Measurements from ENCODE around the gene DDI2. TPM values are rescaled to one million over a fixed set of nuclear protein-coding genes. Genes with fewer than 3 reads are reported as not detected.
"Not testable (repeated sequence)": the region's sequence is repeated elsewhere in the genome, so short reads cannot be mapped to it uniquely, and the experiment has no call there.

DDI2 gene
- total RNA-seq, 1 experiment from 2014 or later: 18.7 TPM

- DNase-seq (ENCODE audit: low spot score): no peak
Observed at GRCh38 chr1:15636436-15636835, 19.2 kb downstream of the DDI2 start.

GRCh38 chr1:15637826-15638225 lies 20.6 kb downstream of the DDI2 start:
- no peak for DNase-seq (ENCODE audit: low spot score)

- DNase-seq (ENCODE audit: low spot score): no peak
Observed at GRCh38 chr1:15639262-15639661, 22.0 kb downstream of the DDI2 start.

- no peak for DNase-seq (ENCODE audit: low spot score)
Observed at GRCh38 chr1:15639931-15640330, 22.7 kb downstream of the DDI2 start.

- DNase-seq (ENCODE audit: low spot score): no peak
Observed at GRCh38 chr1:15640667-15641066, 23.4 kb downstream of the DDI2 start.

GRCh38 chr1:15649937-15650336 lies 32.7 kb downstream of the DDI2 start:
- no peak for DNase-seq (ENCODE audit: low spot score)

GRCh38 chr1:15650433-15650832 lies 33.2 kb downstream of the DDI2 start:
- DNase-seq (ENCODE audit: low spot score): no peak

- not testable (repeated sequence) for DNase-seq (ENCODE audit: low spot score)
Observed at GRCh38 chr1:15652130-15652529, 34.9 kb downstream of the DDI2 start.

GRCh38 chr1:15654091-15654690 lies 36.9 kb downstream of the DDI2 start:
- no peak for DNase-seq (ENCODE audit: low spot score)

GRCh38 chr1:15656464-15656863 lies 39.2 kb downstream of the DDI2 start:
- no peak for DNase-seq (ENCODE audit: low spot score)

- no peak for DNase-seq (ENCODE audit: low spot score)
Observed at GRCh38 chr1:15657021-15657420, 39.8 kb downstream of the DDI2 start.

GRCh38 chr1:15660151-15660550 lies 42.9 kb downstream of the DDI2 start:
- no peak for DNase-seq (ENCODE audit: low spot score)

GRCh38 chr1:15662477-15662876 lies 45.2 kb downstream of the DDI2 start:
- no peak for DNase-seq (ENCODE audit: low spot score)

GRCh38 chr1:15663925-15664324 lies 46.7 kb downstream of the DDI2 start:
- DNase-seq (ENCODE audit: low spot score): no peak

GRCh38 chr1:15667362-15667761 lies 50.1 kb downstream of the DDI2 start:
- no peak for DNase-seq (ENCODE audit: low spot score)

- DNase-seq (ENCODE audit: low spot score): peak; percentile 52
Observed at GRCh38 chr1:15668089-15668754, 51.0 kb downstream of the DDI2 start.

GRCh38 chr1:15669074-15669473 lies 51.8 kb downstream of the DDI2 start:
- DNase-seq (ENCODE audit: low spot score): no peak

- DNase-seq (ENCODE audit: low spot score): no peak
Observed at GRCh38 chr1:15669864-15670263, 52.6 kb downstream of the DDI2 start.

- DNase-seq (ENCODE audit: low spot score): no peak
Observed at GRCh38 chr1:15671430-15671829, 54.2 kb downstream of the DDI2 start.

GRCh38 chr1:15674386-15675159 lies 57.3 kb downstream of the DDI2 start:
- no peak for DNase-seq (ENCODE audit: low spot score)

GRCh38 chr1:15676010-15676409 lies 58.8 kb downstream of the DDI2 start:
- DNase-seq (ENCODE audit: low spot score): no peak

GRCh38 chr1:15676688-15677661 lies 59.7 kb downstream of the DDI2 start:
- DNase-seq (ENCODE audit: low spot score): no peak
